ENCODE results near the gene LVRN. TPM values are rescaled to one million over a fixed set of nuclear protein-coding genes. Genes with fewer than 3 reads are reported as not detected.

The LVRN gene
- total and polyA plus RNA-seq, 2 of the 4 experiments (the other 2 are of a cell fraction) = 0.10 to 0.18 TPM

DNA sequence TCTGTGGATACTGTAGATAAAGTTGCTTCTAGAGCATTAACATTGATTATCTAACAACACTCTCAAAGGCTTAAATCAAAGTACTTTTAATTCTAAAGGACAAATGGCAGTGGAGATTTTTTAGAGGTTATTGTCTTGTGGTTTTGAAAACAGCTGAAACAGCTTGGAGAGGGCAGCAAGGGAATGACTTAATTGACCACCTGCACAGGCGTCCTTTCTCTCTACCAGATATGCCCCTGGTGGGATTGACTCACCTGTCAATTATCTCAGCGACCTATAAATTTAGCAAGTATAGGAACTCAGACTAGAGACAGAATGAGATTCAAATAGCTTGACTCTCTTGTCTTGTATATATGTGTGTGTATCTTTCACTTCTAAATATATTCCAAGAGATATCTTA is 83.5 kb downstream of the LVRN start:
- Histone ChIP-seq H2AK5ac (ENCODE audit: low read depth, low read length) (no peak overlapping the region), H3K56ac (ENCODE audit: extremely low read depth, insufficient read depth, low read length) (no peak overlapping the region), H4K8ac (ENCODE audit: low read depth in 2 of 2, low read length in 2 of 2) (no peak overlapping the region), H3K23ac (ENCODE audit: low read depth, low read length) (no peak overlapping the region), H3K36me3 (ENCODE audit: control insufficient read depth, insufficient read depth, low read length) (no peaks in the 10 kb centered on the region), H4K5ac (ENCODE audit: low read depth, low read length) (no peak overlapping the region), H3K27ac (ENCODE audit: insufficient read depth, low read length) (no peak overlapping the region), H4K20me1 (ENCODE audit: insufficient read depth, low read length) (no peaks in the 10 kb centered on the region), H3K4me2 (ENCODE audit: low read depth, low read length) (no peak overlapping the region), H3K18ac (ENCODE audit: low read depth, low read length) (no peak overlapping the region), H3K4me1 (ENCODE audit: control insufficient read depth, insufficient read depth, low read length) (no peaks in the 10 kb centered on the region), H2BK120ac (ENCODE audit: low read depth, low read length) (no peak overlapping the region), H4K91ac (ENCODE audit: insufficient read depth, low read depth, low read length) (no peak overlapping the region), H3K79me1 (ENCODE audit: low read depth in 1 of 2, low read length in 2 of 2) (no peaks in the 10 kb centered on the region), H2AK9ac (replicated peaks; ENCODE audit: low read depth, low read length, poor library complexity) (no peak overlapping the region), H3K9me1 (ENCODE audit: insufficient read depth, low read length) (no peaks in the 10 kb centered on the region; the same call in 1 of the 2 replicates), H2BK15ac (ENCODE audit: low read depth, low read length) (no peak overlapping the region), H3K14ac (replicated peaks; ENCODE audit: low read depth, low read length) (no peak overlapping the region), H3K4me3 (ENCODE audit: insufficient read depth, low read depth, low read length) (no peak overlapping the region), H3K9ac (ENCODE audit: low read depth, low read length) (no peak overlapping the region), H3K4ac (ENCODE audit: low read depth, low read length) (no peak overlapping the region), H2BK20ac (ENCODE audit: low read depth, low read length) (no peak overlapping the region), H3K9me3 (ENCODE audit: control insufficient read depth, insufficient read depth, low read length) (no peaks in the 10 kb centered on the region), H2BK5ac (ENCODE audit: low read depth, low read length, poor library complexity, severe bottlenecking) (no peak overlapping the region), H2AFZ (replicated peaks; ENCODE audit: low read length, poor library complexity) (no peak overlapping the region), H3K27me3 (ENCODE audit: control insufficient read depth, insufficient read depth, low read length) (peaks cover 14% of the 10 kb centered on the region)
- dilution Hi-C loops (cut with HindIII; ENCODE audit: low sequenced_read_pairs, unreplicated experiment) (no loop called here), in situ Hi-C loops (cut with MboI; ENCODE audit: low sequenced_read_pairs) (no loop called here), intact Hi-C loops (cut with micrococcal nuclease) (no loop called here)
- WGBS, 2 experiments (ENCODE audit: extremely low coverage in 2 of 2, insufficient read length in 1 of 2) = no CpG with 5 or more reads among the region's 2 CpGs
- ChIA-PET CTCF (no interaction called here), POLR2A (ENCODE audit: unreplicated experiment) (no interaction called here)
- no peak for DNase-seq
- no peak for TF ChIP-seq BHLHE40 (IDR thresholded peaks at IDR 0.05; ENCODE audit: low read depth, low read length)
- TF ChIP-seq NFE2L2 (IDR thresholded peaks at IDR 0.05; ENCODE audit: low read depth, low read length) = no peak
- no peak for TF ChIP-seq CEBPB (IDR thresholded peaks at IDR 0.05; ENCODE audit: low read depth, low read length)
- TF ChIP-seq RAD21 (IDR thresholded peaks at IDR 0.05; ENCODE audit: low read length) = no peak
- TF ChIP-seq, protein P1, sequence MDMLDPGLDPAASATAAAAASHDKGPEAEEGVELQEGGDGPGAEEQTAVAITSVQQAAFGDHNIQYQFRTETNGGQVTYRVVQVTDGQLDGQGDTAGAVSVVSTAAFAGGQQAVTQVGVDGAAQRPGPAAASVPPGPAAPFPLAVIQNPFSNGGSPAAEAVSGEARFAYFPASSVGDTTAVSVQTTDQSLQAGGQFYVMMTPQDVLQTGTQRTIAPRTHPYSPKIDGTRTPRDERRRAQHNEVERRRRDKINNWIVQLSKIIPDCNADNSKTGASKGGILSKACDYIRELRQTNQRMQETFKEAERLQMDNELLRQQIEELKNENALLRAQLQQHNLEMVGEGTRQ (IDR thresholded peaks at IDR 0.05; ENCODE audit: low read depth, low read length) = no peak
- TF ChIP-seq, protein P2, sequence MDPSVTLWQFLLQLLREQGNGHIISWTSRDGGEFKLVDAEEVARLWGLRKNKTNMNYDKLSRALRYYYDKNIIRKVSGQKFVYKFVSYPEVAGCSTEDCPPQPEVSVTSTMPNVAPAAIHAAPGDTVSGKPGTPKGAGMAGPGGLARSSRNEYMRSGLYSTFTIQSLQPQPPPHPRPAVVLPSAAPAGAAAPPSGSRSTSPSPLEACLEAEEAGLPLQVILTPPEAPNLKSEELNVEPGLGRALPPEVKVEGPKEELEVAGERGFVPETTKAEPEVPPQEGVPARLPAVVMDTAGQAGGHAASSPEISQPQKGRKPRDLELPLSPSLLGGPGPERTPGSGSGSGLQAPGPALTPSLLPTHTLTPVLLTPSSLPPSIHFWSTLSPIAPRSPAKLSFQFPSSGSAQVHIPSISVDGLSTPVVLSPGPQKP (IDR thresholded peaks at IDR 0.05; ENCODE audit: borderline replicate concordance, low read depth, low read length) = no peak
- TF ChIP-seq MXI1 (IDR thresholded peaks at IDR 0.05; ENCODE audit: borderline replicate concordance, low read depth, low read length) = no peak
- TF ChIP-seq, protein P3, sequence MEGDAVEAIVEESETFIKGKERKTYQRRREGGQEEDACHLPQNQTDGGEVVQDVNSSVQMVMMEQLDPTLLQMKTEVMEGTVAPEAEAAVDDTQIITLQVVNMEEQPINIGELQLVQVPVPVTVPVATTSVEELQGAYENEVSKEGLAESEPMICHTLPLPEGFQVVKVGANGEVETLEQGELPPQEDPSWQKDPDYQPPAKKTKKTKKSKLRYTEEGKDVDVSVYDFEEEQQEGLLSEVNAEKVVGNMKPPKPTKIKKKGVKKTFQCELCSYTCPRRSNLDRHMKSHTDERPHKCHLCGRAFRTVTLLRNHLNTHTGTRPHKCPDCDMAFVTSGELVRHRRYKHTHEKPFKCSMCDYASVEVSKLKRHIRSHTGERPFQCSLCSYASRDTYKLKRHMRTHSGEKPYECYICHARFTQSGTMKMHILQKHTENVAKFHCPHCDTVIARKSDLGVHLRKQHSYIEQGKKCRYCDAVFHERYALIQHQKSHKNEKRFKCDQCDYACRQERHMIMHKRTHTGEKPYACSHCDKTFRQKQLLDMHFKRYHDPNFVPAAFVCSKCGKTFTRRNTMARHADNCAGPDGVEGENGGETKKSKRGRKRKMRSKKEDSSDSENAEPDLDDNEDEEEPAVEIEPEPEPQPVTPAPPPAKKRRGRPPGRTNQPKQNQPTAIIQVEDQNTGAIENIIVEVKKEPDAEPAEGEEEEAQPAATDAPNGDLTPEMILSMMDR (conservative IDR thresholded peaks at IDR 0.05; ENCODE audit: low read depth, low read length) = no peak
- TF ChIP-seq MAFK (IDR thresholded peaks at IDR 0.05; ENCODE audit: low read depth, low read length) = no peak
- no peak for TF ChIP-seq POLR2A (IDR thresholded peaks at IDR 0.05; ENCODE audit: low read depth, low read length)
- ATAC-seq (ENCODE audit: low read depth) = no peak
- BruUV-seq (replicated peaks) = no TSS peak
